HG03571 (cell line): ENCODE data around the gene C6orf47.

Experiments used
- ATAC-seq: cut with Tn5 transposase; IDR thresholded peaks from one replicate; pipeline ENCODE4 v1.9.1; 2021; ENCODE audit not compliant: unreplicated experiment

The C6orf47 gene

DNA sequence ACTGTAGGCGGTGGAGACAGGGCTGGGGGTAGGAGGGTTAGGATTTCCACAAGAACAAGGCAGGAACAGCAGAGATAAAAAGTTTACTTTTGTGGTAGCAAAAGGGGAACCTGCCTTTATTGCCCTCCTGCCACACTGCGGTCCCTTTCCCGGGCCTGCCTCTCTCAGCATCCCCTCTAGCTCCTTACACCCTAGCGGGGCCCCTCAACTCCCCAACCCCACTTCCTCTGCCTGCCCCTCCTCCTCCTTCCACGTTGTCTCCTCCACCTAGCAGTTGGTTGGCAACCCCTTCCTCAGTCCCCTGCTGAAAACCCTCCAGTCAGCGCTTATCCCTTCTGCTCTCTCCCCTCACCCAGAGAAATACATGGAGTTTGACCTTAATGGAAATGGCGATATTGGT lies 44.8 kb downstream of the C6orf47 start:
- ATAC-seq, result no peak

DNA sequence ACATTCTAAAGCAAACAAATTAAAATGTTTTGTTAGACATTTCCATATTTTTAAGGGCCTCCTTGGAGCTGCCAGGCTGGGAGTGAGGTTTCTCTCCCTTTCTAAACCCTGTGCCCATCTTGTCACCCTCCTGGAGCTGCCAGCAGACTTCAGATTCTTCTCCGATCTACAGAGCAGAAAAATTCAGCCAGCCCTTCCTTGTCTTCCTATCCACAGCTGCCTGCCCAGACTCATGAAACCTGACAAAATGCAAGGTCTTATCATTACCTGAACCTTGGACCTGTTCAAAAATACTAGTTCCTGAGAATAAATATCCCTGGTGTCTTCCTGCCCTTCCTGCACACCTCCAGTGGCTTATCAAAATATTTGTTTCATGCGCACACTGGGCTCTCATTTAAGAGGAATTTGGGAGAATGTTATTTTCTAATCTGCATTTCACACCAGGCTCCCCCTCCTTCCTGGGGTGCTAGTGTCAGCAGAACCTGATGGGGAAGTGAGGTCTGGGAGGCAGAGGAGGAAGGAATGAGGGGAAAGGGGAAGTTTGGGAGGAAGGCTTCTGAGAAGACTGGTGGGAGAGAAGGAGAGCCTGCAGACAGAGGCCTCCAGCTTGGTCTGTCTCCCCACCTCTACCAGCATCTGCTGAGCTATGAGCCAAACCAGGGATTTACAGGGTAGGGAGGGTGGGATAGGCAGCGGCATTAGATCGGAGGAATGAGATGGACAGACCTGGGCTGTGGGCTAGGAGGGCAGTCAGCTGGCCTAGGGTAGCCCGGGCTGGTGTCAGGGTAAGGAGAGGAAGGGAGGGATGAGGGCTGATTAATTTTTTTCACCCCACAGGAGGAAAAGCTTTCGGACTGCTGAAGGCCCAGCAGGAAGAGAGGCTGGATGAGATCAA lies 45.6 kb downstream of the C6orf47 start, which contains the start of gene AIF1:
AIF1 (plus strand) TSS at position 551 of the 895 bp plus-strand sequence; CDS start at position 647, 96 bp downstream.
- ATAC-seq, result no peak

DNA sequence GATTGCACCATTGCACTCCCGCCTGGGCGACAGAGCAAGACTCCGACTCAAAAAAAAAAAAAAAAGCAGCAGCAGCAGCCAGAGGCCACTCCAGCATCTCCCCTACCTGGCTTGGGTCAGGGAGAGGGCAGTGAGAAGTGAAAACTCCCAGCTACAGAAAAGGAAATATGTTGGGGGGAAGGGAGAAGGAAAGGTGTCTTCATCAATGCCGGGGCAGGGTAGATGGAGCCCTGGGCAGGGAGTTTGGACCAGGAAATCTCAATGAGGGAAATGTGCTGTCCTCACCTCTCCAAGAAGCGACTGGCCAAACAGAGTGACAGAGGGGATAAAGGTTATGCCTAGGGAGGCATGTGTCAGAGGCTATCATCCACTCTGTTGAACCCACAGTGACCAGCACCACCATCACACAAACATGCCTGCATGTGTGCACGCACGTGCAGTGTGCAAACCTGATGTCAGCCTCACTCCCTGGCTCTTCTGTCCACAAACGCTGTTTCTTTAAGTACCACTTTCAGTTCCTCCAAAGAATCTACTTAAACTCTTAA lies 46.4 kb downstream of the C6orf47 start:
- no peak for ATAC-seq

DNA sequence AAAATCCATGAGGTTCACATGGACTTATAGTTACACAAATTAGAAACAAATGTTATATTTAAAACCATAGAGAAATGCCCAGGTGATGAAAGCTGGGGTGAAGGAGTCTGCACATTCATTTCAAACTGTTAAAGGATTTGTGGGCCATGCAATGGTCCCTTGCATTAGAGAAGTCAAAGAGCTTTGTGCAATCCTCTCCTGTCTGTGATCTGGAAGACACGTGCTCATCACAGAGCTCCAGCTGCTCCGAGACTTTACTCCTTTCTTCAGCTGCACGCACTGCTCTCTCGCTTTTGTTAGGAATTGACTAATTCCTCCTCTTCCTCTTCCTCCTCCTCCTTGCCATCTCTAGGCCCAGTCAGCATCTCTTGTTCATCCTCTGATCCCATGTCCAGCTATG lies 49.6 kb downstream of the C6orf47 start:
- ATAC-seq, result no peak

DNA sequence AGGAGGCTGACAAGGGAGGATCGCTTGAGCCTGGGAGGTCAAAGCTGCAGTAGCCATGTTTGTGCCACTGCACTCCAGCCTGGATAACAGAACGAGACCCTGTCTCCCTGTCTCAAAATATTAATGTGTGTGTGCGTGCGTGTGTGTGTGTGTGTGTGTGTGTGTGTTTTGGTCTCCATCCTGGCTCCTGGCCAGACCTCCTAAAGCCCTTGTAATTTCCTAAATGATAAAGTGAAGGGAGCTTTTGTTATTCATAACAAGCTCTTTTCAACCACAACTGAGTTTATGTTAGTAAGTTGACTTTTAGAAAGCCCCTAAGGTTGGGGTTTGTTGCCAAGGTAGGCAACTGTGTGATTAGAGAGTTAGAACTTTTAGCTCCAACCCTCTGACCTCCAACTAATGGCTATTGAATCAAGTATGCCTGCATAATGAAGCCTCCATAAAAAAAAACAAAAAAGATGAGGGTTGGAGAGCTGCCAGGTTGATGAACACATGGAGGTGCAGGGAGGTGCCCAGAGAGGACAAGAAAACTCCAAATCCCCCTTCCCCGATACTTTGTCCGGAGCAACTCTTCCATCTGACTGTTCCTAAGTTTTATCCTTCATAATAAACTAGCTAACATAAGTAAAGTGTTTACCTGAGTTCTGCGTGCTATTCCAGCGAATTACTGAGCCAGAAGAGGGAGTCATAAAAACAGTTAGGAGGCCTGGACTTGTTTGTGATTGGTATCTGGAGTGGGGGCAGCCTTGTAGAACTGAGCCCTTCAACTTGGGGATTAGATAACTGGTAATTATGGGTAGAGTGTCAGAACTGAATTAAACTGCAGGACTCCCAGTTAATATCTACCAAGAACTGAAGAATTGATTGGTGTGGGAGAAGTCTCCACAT lies 50.8 kb downstream of the C6orf47 start:
- no peak for ATAC-seq
